Activated CD4-positive, alpha-beta memory T cell treated with anti-CD3 and anti-CD28 coated beads for 36 hours (primary cell): ENCODE data around the gene NXN. TPM values are rescaled to one million over a fixed set of nuclear protein-coding genes. Genes with fewer than 3 reads are reported as not detected.
"Not testable (repeated sequence)": the region's sequence is repeated elsewhere in the genome, so short reads cannot be mapped to it uniquely, and the experiment has no call there.

ENCODE experiments used
- CTCF ChIA-PET: fragments of 350-600 bp; sonication (Branson Sonifier 250); formaldehyde crosslinking; loops from one replicate; lab custom pipeline; 2021; ENCODE audit warnings: antibody characterized with exemption, inconsistent platforms; lab: Charles Lee
- POLR2A ChIA-PET: fragments of 350-600 bp; sonication (Branson Sonifier 250); formaldehyde crosslinking; loops from one replicate; lab custom pipeline; 2021; ENCODE audit warnings: antibody characterized with exemption; lab: Charles Lee
- DNase-seq: peaks from one replicate; pipeline ENCODE4 v3.0.0-alpha.2; 2020
- H3K27ac Mint-ChIP-seq: one replicate; pipeline ENCODE4 v1.8.0; 2021; ENCODE audit warnings: mixed read lengths
- H3K27me3 Mint-ChIP-seq: one replicate; pipeline ENCODE4 v1.8.0; 2021; ENCODE audit warnings: mixed read lengths
- H3K36me3 Mint-ChIP-seq: one replicate; pipeline ENCODE4 v1.8.0; 2021; ENCODE audit warnings: mixed read lengths
- H3K4me1 Mint-ChIP-seq: one replicate; pipeline ENCODE4 v1.8.0; 2021; ENCODE audit warnings: low read depth, mixed read lengths
- H3K4me3 Mint-ChIP-seq: one replicate; pipeline ENCODE4 v1.8.0; 2021; ENCODE audit warnings: mild to moderate bottlenecking, mixed read lengths
- H3K9me3 Mint-ChIP-seq: one replicate; pipeline ENCODE4 v1.8.0; 2021; ENCODE audit warnings: mixed read lengths
- intact Hi-C: fragments of 100-400 bp; cut with micrococcal nuclease; formaldehyde crosslinking; loops from one replicate; pipeline ENCODE4 v1.15.1; 2023
- total RNA-seq, 2 experiments: library from RNA; stranded (reverse); gene quantifications; one replicate each; pipeline ENCODE4 v1.2.3, GENCODE V29; 2021

NXN gene
- total RNA-seq, 2 experiments from 2014 or later = 0.31 to 0.33 TPM

GRCh38 chr17:789160-789840 lies 190.3 kb downstream of the NXN start:
- no peak overlapping the region for H3K4me3 Mint-ChIP-seq
- POLR2A ChIA-PET = no interaction called here
- H3K36me3 Mint-ChIP-seq = peaks cover 28% of the 10 kb centered on the region
- intact Hi-C loops = loop anchor here (10.0 kb wide), 1 partner anchor 74 kb away; the partner anchor contains the start of gene VPS53
- no peaks in the 10 kb centered on the region for H3K27me3 Mint-ChIP-seq
- H3K27ac Mint-ChIP-seq = no peak overlapping the region
- no peak for DNase-seq
- peaks cover 11% of the 10 kb centered on the region for H3K4me1 Mint-ChIP-seq
- CTCF ChIA-PET = no interaction called here
- H3K9me3 Mint-ChIP-seq = no peaks in the 10 kb centered on the region

DNA sequence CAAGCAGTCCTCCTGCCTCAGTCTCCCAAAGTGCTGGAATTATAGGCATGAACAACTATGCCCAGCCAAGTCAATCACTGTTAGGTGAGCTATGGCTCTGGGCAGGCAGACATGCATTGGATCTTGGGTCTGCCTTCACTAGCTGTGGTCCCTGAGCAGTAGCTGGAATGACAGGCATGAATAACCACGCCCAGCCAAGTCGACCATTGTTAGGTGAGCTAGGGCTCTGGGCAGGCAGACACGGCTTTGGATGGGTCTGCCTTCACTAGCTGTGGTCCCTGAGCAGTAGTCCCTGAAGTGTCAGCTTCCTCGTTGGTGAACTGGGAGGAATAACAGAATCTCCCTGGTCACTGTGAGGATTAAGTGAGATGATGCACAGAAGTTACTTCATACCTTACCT lies 191.0 kb downstream of the NXN start:
- intact Hi-C loops = loop anchor here (10.0 kb wide), 1 partner anchor 74 kb away; the partner anchor contains the start of gene VPS53
- Mint-ChIP-seq H3K4me3 (no peak overlapping the region), H3K9me3 (no peaks in the 10 kb centered on the region), H3K27ac (no peak overlapping the region), H3K27me3 (no peaks in the 10 kb centered on the region), H3K4me1 (peaks cover 19% of the 10 kb centered on the region), H3K36me3 (peaks cover 31% of the 10 kb centered on the region)
- POLR2A ChIA-PET = no interaction called here
- CTCF ChIA-PET = interaction anchor here (0.6 kb wide), 1 partner anchor 11 kb away, joined by 3 read pairs; no protein-coding TSS in a partner anchor
- no peak for DNase-seq

DNA sequence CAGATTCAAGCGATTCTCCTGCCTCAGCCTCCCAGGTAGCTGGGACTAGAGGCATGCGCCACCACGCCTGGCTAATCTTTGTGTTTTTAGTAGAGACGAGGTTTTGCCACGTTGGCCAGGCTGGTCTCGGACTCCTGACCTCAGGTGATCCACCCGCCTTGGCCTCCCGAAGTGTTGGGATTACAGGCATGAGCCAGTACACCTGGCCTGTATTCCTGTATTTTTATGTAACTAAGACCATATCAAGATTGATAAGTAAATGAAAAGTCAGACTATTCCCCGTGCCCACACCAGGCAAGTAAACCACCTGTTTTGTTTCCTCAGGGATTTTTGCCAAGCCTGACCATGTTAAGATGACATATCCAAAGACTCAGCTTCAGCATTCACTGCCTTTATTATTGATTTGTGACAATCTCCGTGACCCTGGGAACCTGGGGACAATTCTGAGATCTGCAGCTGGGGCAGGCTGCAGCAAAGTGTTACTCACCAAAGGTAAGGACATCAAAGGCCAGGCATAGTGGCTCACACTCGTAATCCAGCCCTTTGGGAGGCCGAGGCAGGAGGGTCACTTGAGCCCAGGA lies 191.8 kb downstream of the NXN start:
- no peak for DNase-seq
- intact Hi-C loops = loop anchor here (10.0 kb wide), 1 partner anchor 73 kb away; the partner anchor contains the start of gene VPS53
- peaks cover 30% of the 10 kb centered on the region for H3K36me3 Mint-ChIP-seq
- H3K27ac Mint-ChIP-seq = no peak overlapping the region
- no peaks in the 10 kb centered on the region for H3K9me3 Mint-ChIP-seq
- H3K4me3 Mint-ChIP-seq = no peak overlapping the region
- ChIA-PET CTCF (no interaction called here), POLR2A (no interaction called here)
- H3K27me3 Mint-ChIP-seq = no peaks in the 10 kb centered on the region
- peaks cover 27% of the 10 kb centered on the region for H3K4me1 Mint-ChIP-seq

- intact Hi-C loops = loop anchor here (10.0 kb wide), 1 partner anchor 71 kb away; the partner anchor contains the start of gene VPS53
- CTCF ChIA-PET = interaction anchor here (0.6 to 0.9 kb wide), 2 partner anchors 9 to 189 kb away, joined by 4 to 6 read pairs; no protein-coding TSS in a partner anchor
- POLR2A ChIA-PET, H3K4me3 Mint-ChIP-seq, DNase-seq, H3K27me3 Mint-ChIP-seq, H3K27ac Mint-ChIP-seq, H3K9me3 Mint-ChIP-seq: not testable (repeated sequence)
- peaks cover 32% of the 10 kb centered on the region for H3K4me1 Mint-ChIP-seq
- peaks cover 23% of the 10 kb centered on the region for H3K36me3 Mint-ChIP-seq
Observed at GRCh38 chr17:785901-786300, 193.7 kb downstream of the NXN start.

DNA sequence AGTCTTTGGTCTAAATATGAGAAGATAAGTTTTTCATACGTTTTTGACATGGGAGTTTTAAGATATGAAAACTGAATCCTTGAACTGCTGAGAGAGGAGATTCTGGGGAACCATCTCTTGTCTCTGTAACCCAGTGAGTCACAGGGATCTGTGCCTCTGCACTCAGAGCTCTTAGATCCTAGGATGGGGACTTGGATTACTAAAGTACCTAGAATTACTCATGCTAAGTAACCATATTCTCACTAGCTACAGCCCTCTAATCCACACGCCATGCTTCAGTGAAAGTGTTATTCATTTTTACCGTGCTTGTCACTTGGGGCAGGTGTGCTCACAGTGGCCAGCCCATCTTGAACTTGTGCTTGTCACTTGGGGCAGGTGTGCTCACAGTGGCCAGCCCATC lies 195.4 kb downstream of the NXN start:
- Mint-ChIP-seq H3K4me3 (peak overlapping the region; percentile 97), H3K4me1 (peaks cover 37% of the 10 kb centered on the region), H3K27ac (peak overlapping the region; percentile 40), H3K27me3 (no peaks in the 10 kb centered on the region), H3K9me3 (no peaks in the 10 kb centered on the region), H3K36me3 (peaks cover 17% of the 10 kb centered on the region)
- intact Hi-C loops = loop anchor here (5.0 to 10.0 kb wide), 2 partner anchors 69 to 198 kb away; partner anchors contain the start of gene VPS53
- ChIA-PET CTCF (interaction anchor here (0.6 to 0.7 kb wide), 2 partner anchors 10 to 197 kb away, joined by 3 read pairs; no protein-coding TSS in a partner anchor), POLR2A (no interaction called here)
- peak; percentile 24 for DNase-seq

DNA sequence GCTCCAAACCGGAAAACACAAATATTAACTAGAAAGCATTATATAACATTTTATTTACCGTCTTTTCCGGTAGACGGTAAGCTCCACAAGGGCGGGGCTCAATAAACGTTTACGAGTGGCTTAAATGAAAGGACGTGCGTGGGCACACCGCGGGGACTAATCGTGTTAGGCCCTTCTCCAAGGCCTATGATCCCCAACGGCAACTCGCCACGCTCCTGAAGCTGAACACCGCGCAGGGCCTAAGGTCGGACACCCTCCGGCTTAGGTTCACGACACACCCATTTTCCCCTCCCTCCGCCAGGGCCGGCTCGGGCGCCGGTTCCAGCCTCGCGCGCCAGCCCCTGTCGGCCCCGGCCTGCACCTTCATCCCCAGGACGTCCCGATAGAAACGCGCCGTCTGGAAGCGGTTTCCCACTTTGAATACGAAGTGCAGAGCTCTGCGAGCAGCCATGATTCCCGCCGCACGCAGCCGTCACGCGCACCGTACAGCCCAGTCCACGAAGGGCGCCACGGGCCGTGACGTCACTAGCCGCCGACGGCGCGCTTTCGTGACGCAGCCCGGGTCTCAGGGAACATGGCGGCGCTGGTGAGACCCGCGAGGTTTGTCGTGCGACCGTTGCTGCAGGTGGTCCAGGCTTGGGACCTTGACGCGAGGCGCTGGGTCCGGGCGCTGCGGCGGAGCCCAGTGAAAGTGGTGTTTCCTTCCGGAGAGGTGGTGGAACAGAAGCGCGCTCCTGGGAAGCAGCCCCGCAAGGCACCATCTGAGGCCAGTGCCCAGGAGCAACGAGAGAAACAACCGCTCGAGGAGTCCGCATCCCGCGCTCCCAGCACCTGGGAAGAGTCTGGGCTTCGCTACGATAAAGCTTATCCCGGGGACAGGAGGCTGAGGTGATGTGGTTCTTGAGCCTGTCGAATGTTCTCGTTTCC lies 197.5 kb downstream of the NXN start, which contains the start of the genes GLOD4 and MRM3:
Gene GLOD4 (minus strand): TSS at position 476 of the 927 bp plus-strand sequence. CDS start 25 bp downstream, at position 451.
Gene MRM3 (plus strand): TSS at position 549 of the 927 bp plus-strand sequence. CDS start 26 bp downstream, at position 575.
- Mint-ChIP-seq H3K4me1 (peaks cover 37% of the 10 kb centered on the region), H3K9me3 (no peaks in the 10 kb centered on the region), H3K27ac (peak within 1 kb of the TSS; percentile 93), H3K36me3 (peaks cover 27% of the 10 kb centered on the region), H3K27me3 (no peaks in the 10 kb centered on the region), H3K4me3 (peak within 1 kb of the TSS; percentile 97)
- CTCF ChIA-PET = interaction anchor here (0.6 to 3.1 kb wide), 11 partner anchors 13 to 652 kb away, joined by 3 to 20 read pairs (median 3); partner anchors contain the start of genes GEMIN4, NXN and TIMM22
- POLR2A ChIA-PET = interaction anchor here (1.3 to 1.8 kb wide), 5 partner anchors 9 to 215 kb away, joined by 3 to 12 read pairs (median 8); partner anchors contain the start of genes GEMIN4, NXN and TIMM22
- intact Hi-C loops = loop anchor here (1.0 to 10.0 kb wide), 4 partner anchors 31 to 214 kb away; partner anchors contain the start of gene VPS53
- peak; percentile 95 for DNase-seq

GRCh38 chr17:778096-778495 lies 201.5 kb downstream of the NXN start:
- Mint-ChIP-seq H3K4me3 (no peak overlapping the region), H3K36me3 (peaks cover 51% of the 10 kb centered on the region), H3K27me3 (no peaks in the 10 kb centered on the region), H3K4me1 (peaks cover 30% of the 10 kb centered on the region), H3K9me3 (no peaks in the 10 kb centered on the region), H3K27ac (no peak overlapping the region)
- ChIA-PET POLR2A (no interaction called here), CTCF (interaction anchor here (0.6 kb wide), 2 partner anchors 10 to 623 kb away, joined by 3 read pairs; no protein-coding TSS in a partner anchor)
- DNase-seq = no peak
- intact Hi-C loops = no loop called here

DNA sequence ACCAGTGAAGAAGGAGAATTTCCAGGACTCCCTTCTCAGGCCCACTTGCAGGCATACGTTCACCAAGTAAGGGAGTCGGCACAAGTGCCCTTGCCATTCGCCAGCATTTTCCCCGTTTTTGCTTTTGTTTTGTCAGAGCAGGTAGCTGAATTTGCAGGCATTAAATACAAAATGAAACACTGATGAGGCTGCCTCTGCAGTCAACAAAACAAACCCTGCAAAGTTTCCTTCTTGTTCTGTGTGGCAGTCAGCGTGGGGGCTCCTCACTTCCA lies 205.3 kb downstream of the NXN start:
- no peak for DNase-seq
- Mint-ChIP-seq H3K4me1 (peaks cover 22% of the 10 kb centered on the region), H3K4me3 (no peak overlapping the region), H3K36me3 (peaks cover 64% of the 10 kb centered on the region), H3K27me3 (no peaks in the 10 kb centered on the region), H3K27ac (peak overlapping the region; percentile 90), H3K9me3 (no peaks in the 10 kb centered on the region)
- POLR2A ChIA-PET = interaction anchor here (1.3 kb wide), 1 partner anchor 8 kb away, joined by 7 read pairs; the partner anchor contains the start of genes GLOD4 and MRM3
- intact Hi-C loops = no loop called here
- CTCF ChIA-PET = interaction anchor here (0.6 to 1.5 kb wide), 4 partner anchors 10 to 207 kb away, joined by 3 to 5 read pairs (median 4); partner anchors contain the start of gene GEMIN4

GRCh38 chr17:773467-774312 lies 205.9 kb downstream of the NXN start:
- POLR2A ChIA-PET = interaction anchor here (1.3 kb wide), 1 partner anchor 8 kb away, joined by 7 read pairs; the partner anchor contains the start of genes GLOD4 and MRM3
- Mint-ChIP-seq H3K4me1 (peaks cover 22% of the 10 kb centered on the region), H3K27me3 (no peaks in the 10 kb centered on the region), H3K27ac (peak overlapping the region; percentile 90), H3K36me3 (peaks cover 66% of the 10 kb centered on the region), H3K4me3 (peak overlapping the region; percentile 20), H3K9me3 (no peaks in the 10 kb centered on the region)
- DNase-seq = peak; percentile 30
- intact Hi-C loops = no loop called here
- CTCF ChIA-PET = interaction anchor here (0.6 to 1.5 kb wide), 4 partner anchors 10 to 207 kb away, joined by 3 to 5 read pairs (median 4); partner anchors contain the start of gene GEMIN4

GRCh38 chr17:773016-773415 lies 206.6 kb downstream of the NXN start:
- intact Hi-C loops = no loop called here
- ChIA-PET POLR2A (interaction anchor here (1.3 kb wide), 1 partner anchor 9 kb away, joined by 7 read pairs; the partner anchor contains the start of genes GLOD4 and MRM3), CTCF (interaction anchor here (1.5 kb wide), 1 partner anchor 18 kb away, joined by 4 read pairs; no protein-coding TSS in a partner anchor)
- H3K27ac Mint-ChIP-seq = peak overlapping the region; percentile 90
- DNase-seq = no peak
- no peaks in the 10 kb centered on the region for H3K9me3 Mint-ChIP-seq
- H3K4me3 Mint-ChIP-seq = no peak overlapping the region
- peaks cover 62% of the 10 kb centered on the region for H3K36me3 Mint-ChIP-seq
- H3K27me3 Mint-ChIP-seq = no peaks in the 10 kb centered on the region
- H3K4me1 Mint-ChIP-seq = peaks cover 22% of the 10 kb centered on the region
